Measurements from ENCODE around the gene VIPR2.
A peak's percentile ranks its signal among the peaks of the same experiment; 100 is the strongest.
"Not testable (repeated sequence)": the region's sequence is repeated elsewhere in the genome, so short reads cannot be mapped to it uniquely, and the experiment has no call there.

VIPR2 gene

GRCh38 chr7:159144758-159145489 is at the start of gene VIPR2:
Gene VIPR2 (minus strand): TSS chr7:159144867. CDS start chr7:159144771, 96 bp downstream.
- no peak for DNase-seq (ENCODE audit: low read depth)
- peak within 1 kb of the TSS; percentile 3 for H3K4me3 ChIP-seq (ENCODE audit: low read depth, low read length)

GRCh38 chr7:159193543-159194090 is 49.0 kb upstream of the VIPR2 start:
- DNase-seq (ENCODE audit: low read depth) = no peak
- no peak overlapping the region for H3K4me3 ChIP-seq (ENCODE audit: low read depth, low read length)

GRCh38 chr7:159192725-159193453 is 48.2 kb upstream of the VIPR2 start:
- no peak overlapping the region for H3K4me3 ChIP-seq (ENCODE audit: low read depth, low read length)
- DNase-seq (ENCODE audit: low read depth) = no peak

GRCh38 chr7:159192013-159192412 is 47.3 kb upstream of the VIPR2 start:
- no peak for DNase-seq (ENCODE audit: low read depth)
- no peak overlapping the region for H3K4me3 ChIP-seq (ENCODE audit: low read depth, low read length)

GRCh38 chr7:159191236-159191635 is 46.6 kb upstream of the VIPR2 start:
- DNase-seq (ENCODE audit: low read depth) = no peak

GRCh38 chr7:159188011-159188410 is 43.3 kb upstream of the VIPR2 start:
- no peak for DNase-seq (ENCODE audit: low read depth)
- H3K4me3 ChIP-seq (ENCODE audit: low read depth, low read length) = no peak overlapping the region

More at GRCh38 chr7:159191236-159191635, 46.6 kb upstream of the VIPR2 start:
- H3K4me3 ChIP-seq (ENCODE audit: low read depth, low read length) = no peak overlapping the region

- H3K4me3 ChIP-seq (ENCODE audit: low read depth, low read length) = no peak overlapping the region
- DNase-seq (ENCODE audit: low read depth) = no peak
These were observed 34.6 kb upstream of the VIPR2 start for GRCh38 chr7:159179241-159179640.

GRCh38 chr7:159177284-159177953 is 32.8 kb upstream of the VIPR2 start:
- DNase-seq (ENCODE audit: low read depth) = no peak
- H3K4me3 ChIP-seq (ENCODE audit: low read depth, low read length) = no peak overlapping the region

GRCh38 chr7:159175792-159176191 is 31.1 kb upstream of the VIPR2 start:
- DNase-seq (ENCODE audit: low read depth) = no peak
- H3K4me3 ChIP-seq (ENCODE audit: low read depth, low read length) = no peak overlapping the region

- H3K4me3 ChIP-seq (ENCODE audit: low read depth, low read length); DNase-seq (ENCODE audit: low read depth): not testable (repeated sequence)
These were observed 30.4 kb upstream of the VIPR2 start for GRCh38 chr7:159175100-159175499.

- DNase-seq (ENCODE audit: low read depth) = no peak
- H3K4me3 ChIP-seq (ENCODE audit: low read depth, low read length) = no peak overlapping the region
These were observed 27.7 kb upstream of the VIPR2 start for GRCh38 chr7:159172400-159172799.

- DNase-seq (ENCODE audit: low read depth) = no peak
- H3K4me3 ChIP-seq (ENCODE audit: low read depth, low read length) = no peak overlapping the region
These were observed 24.7 kb upstream of the VIPR2 start for GRCh38 chr7:159169391-159169790.

GRCh38 chr7:159167139-159167538 is 22.5 kb upstream of the VIPR2 start:
- DNase-seq (ENCODE audit: low read depth) = no peak
- H3K4me3 ChIP-seq (ENCODE audit: low read depth, low read length) = no peak overlapping the region

- DNase-seq (ENCODE audit: low read depth) = no peak
- no peak overlapping the region for H3K4me3 ChIP-seq (ENCODE audit: low read depth, low read length)
These were observed 21.9 kb upstream of the VIPR2 start for GRCh38 chr7:159166530-159166929.

GRCh38 chr7:159165352-159165751 is 20.7 kb upstream of the VIPR2 start:
- DNase-seq (ENCODE audit: low read depth) = no peak

GRCh38 chr7:159163703-159164301 is 19.1 kb upstream of the VIPR2 start:
- not testable (repeated sequence) for DNase-seq (ENCODE audit: low read depth); H3K4me3 ChIP-seq (ENCODE audit: low read depth, low read length)

More at GRCh38 chr7:159165352-159165751, 20.7 kb upstream of the VIPR2 start:
- no peak overlapping the region for H3K4me3 ChIP-seq (ENCODE audit: low read depth, low read length)

GRCh38 chr7:159162050-159162626 is 17.5 kb upstream of the VIPR2 start:
- not testable (repeated sequence) for H3K4me3 ChIP-seq (ENCODE audit: low read depth, low read length); DNase-seq (ENCODE audit: low read depth)

GRCh38 chr7:159160450-159160849 is 15.8 kb upstream of the VIPR2 start:
- no peak overlapping the region for H3K4me3 ChIP-seq (ENCODE audit: low read depth, low read length)

GRCh38 chr7:159159731-159160130 is 15.1 kb upstream of the VIPR2 start:
- no peak overlapping the region for H3K4me3 ChIP-seq (ENCODE audit: low read depth, low read length)
- no peak for DNase-seq (ENCODE audit: low read depth)

More at GRCh38 chr7:159160450-159160849, 15.8 kb upstream of the VIPR2 start:
- DNase-seq (ENCODE audit: low read depth) = no peak

Data from skeletal muscle cell (primary cell).